Left lobe of liver (tissue), 1 donor: ENCODE results near the gene TOB1. TPM values are rescaled to one million over a fixed set of nuclear protein-coding genes. Genes with fewer than 3 reads are reported as not detected.

Source experiments
- total RNA-seq: library from RNA; stranded (reverse); gene quantifications from one replicate; pipeline ENCODE4 v1.2.1, GENCODE V29; 2021
- donor health status: DM: no; HTN: yes; CAD: no.

The TOB1 gene
- total RNA-seq, 1 donor from 2014 or later = 209 TPM

Other genes starting within 250 kb of the TOB1 start
- 326 TPM for gene ABCC3, start 231.5 kb downstream of the TOB1 start, total RNA-seq
- gene ANKRD40, start 158.4 kb downstream of the TOB1 start, total RNA-seq = 15.6 TPM
- gene LUC7L3, start 146.8 kb downstream of the TOB1 start, total RNA-seq = 43.6 TPM
- gene ANKRD40CL, start 98.8 kb downstream of the TOB1 start, total RNA-seq = not detected
- gene WFIKKN2, start 30.8 kb downstream of the TOB1 start, total RNA-seq = 0.08 TPM